Measurements from ENCODE around the gene LRRC10. TPM values are rescaled to one million over a fixed set of nuclear protein-coding genes. Genes with fewer than 3 reads are reported as not detected.

Gene LRRC10
- total and polyA plus RNA-seq, 2 donors (not counting 3 experiments of a cell fraction or from before 2014, with no cell fraction given) = not detected

GRCh38 chr12:69566603-69567002 lies 44.1 kb downstream of the LRRC10 start:
- no TSS peak for BruUV-seq (replicated peaks)
- dilution Hi-C loops (cut with MboI; ENCODE audit: extremely low pct_ligation_motif_present, low sequenced_read_pairs) (no loop called here), intact Hi-C loops (cut with micrococcal nuclease) (no loop called here)
- DNase-seq (ENCODE audit: low read depth, low spot score) (no peak), FAIRE-seq (no peak)
- H3K9me1 ChIP-seq (replicated peaks; ENCODE audit: control insufficient read depth, extremely low read depth, insufficient read depth, low read length) = no peaks in the 10 kb centered on the region
- H3K36me3 ChIP-seq (ENCODE audit: control insufficient read depth in 2 of 2, extremely low read depth in 1 of 2, insufficient read depth in 2 of 2, low read length in 2 of 2) = peaks cover 0 to 2% of the 10 kb centered on the region in 2 experiments
- H3K79me2 ChIP-seq (ENCODE audit: control insufficient read depth, insufficient read depth, low read length) = no peaks in the 10 kb centered on the region
- no peaks in the 10 kb centered on the region for H4K20me1 ChIP-seq (replicated peaks; ENCODE audit: control insufficient read depth, extremely low read depth, insufficient read depth, low read length)
- ChIA-PET POLR2A (no interaction called here), CTCF (interaction anchor here (0.6 to 1.6 kb wide), 8 partner anchors 9 to 178 kb away, joined by 3 to 4 read pairs (median 3); no protein-coding TSS in a partner anchor)
- no peaks in the 10 kb centered on the region for H3K27me3 ChIP-seq (ENCODE audit: control insufficient read depth in 2 of 2, insufficient read depth in 2 of 2, low read length in 2 of 2)
- H2AFZ ChIP-seq (ENCODE audit: low read depth, low read length) = no peak overlapping the region
- H3K4me3 ChIP-seq (replicated peaks in 1 of 3; ENCODE audit: insufficient read depth in 1 of 3, low read depth in 1 of 3, low read length in 3 of 3) = no peak overlapping the region
- TF ChIP-seq POLR2AphosphoS5 (IDR thresholded peaks at IDR 0.05; ENCODE audit: insufficient read depth, low read depth, low read length) (no peak), JUN (IDR thresholded peaks at IDR 0.05; ENCODE audit: borderline replicate concordance, insufficient read depth, insufficient read length, low read depth) (no peak), FOS (IDR thresholded peaks at IDR 0.05; ENCODE audit: borderline replicate concordance, insufficient read depth, low read length) (no peak)
- TF ChIP-seq, protein P1, sequence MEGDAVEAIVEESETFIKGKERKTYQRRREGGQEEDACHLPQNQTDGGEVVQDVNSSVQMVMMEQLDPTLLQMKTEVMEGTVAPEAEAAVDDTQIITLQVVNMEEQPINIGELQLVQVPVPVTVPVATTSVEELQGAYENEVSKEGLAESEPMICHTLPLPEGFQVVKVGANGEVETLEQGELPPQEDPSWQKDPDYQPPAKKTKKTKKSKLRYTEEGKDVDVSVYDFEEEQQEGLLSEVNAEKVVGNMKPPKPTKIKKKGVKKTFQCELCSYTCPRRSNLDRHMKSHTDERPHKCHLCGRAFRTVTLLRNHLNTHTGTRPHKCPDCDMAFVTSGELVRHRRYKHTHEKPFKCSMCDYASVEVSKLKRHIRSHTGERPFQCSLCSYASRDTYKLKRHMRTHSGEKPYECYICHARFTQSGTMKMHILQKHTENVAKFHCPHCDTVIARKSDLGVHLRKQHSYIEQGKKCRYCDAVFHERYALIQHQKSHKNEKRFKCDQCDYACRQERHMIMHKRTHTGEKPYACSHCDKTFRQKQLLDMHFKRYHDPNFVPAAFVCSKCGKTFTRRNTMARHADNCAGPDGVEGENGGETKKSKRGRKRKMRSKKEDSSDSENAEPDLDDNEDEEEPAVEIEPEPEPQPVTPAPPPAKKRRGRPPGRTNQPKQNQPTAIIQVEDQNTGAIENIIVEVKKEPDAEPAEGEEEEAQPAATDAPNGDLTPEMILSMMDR (IDR thresholded peaks at IDR 0.05; ENCODE audit: extremely low read depth in 1 of 2, insufficient read depth in 1 of 2, low read depth in 1 of 2, low read length in 2 of 2) = no peak
- no peak overlapping the region for H3K4me2 ChIP-seq (ENCODE audit: insufficient read depth, low read length)
- H3K9ac ChIP-seq (replicated peaks; ENCODE audit: extremely low read depth, insufficient read depth, low read length) = no peak overlapping the region
- H3K9me3 ChIP-seq (replicated peaks; ENCODE audit: control insufficient read depth, insufficient read depth, low read length) = no peaks in the 10 kb centered on the region
- no peaks in the 10 kb centered on the region for H3K4me1 ChIP-seq (ENCODE audit: control insufficient read depth, extremely low read depth, insufficient read depth, low read length)
- H3K27ac ChIP-seq (ENCODE audit: insufficient read depth, low read depth, low read length) = no peak overlapping the region

GRCh38 chr12:69563166-69563762 lies 47.4 kb downstream of the LRRC10 start:
- ChIA-PET CTCF (interaction anchor here (1.7 kb wide), 1 partner anchor 7 kb away, joined by 10 read pairs; no protein-coding TSS in a partner anchor), POLR2A (no interaction called here)
- Histone ChIP-seq H3K9me1 (replicated peaks; ENCODE audit: control insufficient read depth, extremely low read depth, insufficient read depth, low read length) (no peaks in the 10 kb centered on the region), H3K4me3 (replicated peaks in 1 of 3; ENCODE audit: insufficient read depth in 1 of 3, low read depth in 1 of 3, low read length in 3 of 3) (no peak overlapping the region), H3K9me3 (replicated peaks; ENCODE audit: control insufficient read depth, insufficient read depth, low read length) (no peaks in the 10 kb centered on the region), H4K20me1 (replicated peaks; ENCODE audit: control insufficient read depth, extremely low read depth, insufficient read depth, low read length) (no peaks in the 10 kb centered on the region), H3K9ac (replicated peaks; ENCODE audit: extremely low read depth, insufficient read depth, low read length) (no peak overlapping the region), H3K79me2 (ENCODE audit: control insufficient read depth, insufficient read depth, low read length) (peaks cover 4% of the 10 kb centered on the region), H3K4me1 (ENCODE audit: control insufficient read depth, extremely low read depth, insufficient read depth, low read length) (no peaks in the 10 kb centered on the region), H3K4me2 (ENCODE audit: insufficient read depth, low read length) (no peak overlapping the region), H3K27me3 (ENCODE audit: control insufficient read depth in 2 of 2, insufficient read depth in 2 of 2, low read length in 2 of 2) (no peaks in the 10 kb centered on the region), H2AFZ (ENCODE audit: low read depth, low read length) (no peak overlapping the region), H3K27ac (ENCODE audit: insufficient read depth, low read depth, low read length) (no peak overlapping the region), H3K36me3 (ENCODE audit: control insufficient read depth in 2 of 2, extremely low read depth in 1 of 2, insufficient read depth in 2 of 2, low read length in 2 of 2) (no peaks in the 10 kb centered on the region)
- DNase-seq (ENCODE audit: low read depth, low spot score) (no peak), FAIRE-seq (no peak)
- BruUV-seq (replicated peaks) = no TSS peak
- dilution Hi-C loops (cut with MboI; ENCODE audit: extremely low pct_ligation_motif_present, low sequenced_read_pairs) = no loop called here
- TF ChIP-seq JUN (IDR thresholded peaks at IDR 0.05; ENCODE audit: borderline replicate concordance, insufficient read depth, insufficient read length, low read depth) (no peak), GATA2 (IDR thresholded peaks at IDR 0.05; ENCODE audit: insufficient read depth, insufficient read length, low read depth, low read length) (no peak), POLR2AphosphoS5 (IDR thresholded peaks at IDR 0.05; ENCODE audit: insufficient read depth, low read depth, low read length) (no peak), POLR2A (IDR thresholded peaks at IDR 0.05; ENCODE audit: low read depth, low read length) (no peak), EZH2 (IDR thresholded peaks at IDR 0.05; ENCODE audit: borderline replicate concordance, low read depth, low read length, severe bottlenecking) (no peak), MYC (IDR thresholded peaks at IDR 0.05; ENCODE audit: low read depth, low read length) (no peak), FOS (IDR thresholded peaks at IDR 0.05; ENCODE audit: borderline replicate concordance, insufficient read depth, low read length) (no peak)
- TF ChIP-seq, protein P2, sequence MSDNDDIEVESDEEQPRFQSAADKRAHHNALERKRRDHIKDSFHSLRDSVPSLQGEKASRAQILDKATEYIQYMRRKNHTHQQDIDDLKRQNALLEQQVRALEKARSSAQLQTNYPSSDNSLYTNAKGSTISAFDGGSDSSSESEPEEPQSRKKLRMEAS (IDR thresholded peaks at IDR 0.05; ENCODE audit: insufficient read depth, insufficient read length) = no peak
- TF ChIP-seq, protein P1 (IDR thresholded peaks at IDR 0.05; ENCODE audit: extremely low read depth in 1 of 2, insufficient read depth in 1 of 2, low read depth in 1 of 2, low read length in 2 of 2) = no peak
- intact Hi-C loops (cut with micrococcal nuclease) = no loop called here

Data from endothelial cell of umbilical vein (primary cell).